ENCODE results near the gene WDR91. TPM values are rescaled to one million over a fixed set of nuclear protein-coding genes. Genes with fewer than 3 reads are reported as not detected.
"Not testable (repeated sequence)": the region's sequence is repeated elsewhere in the genome, so short reads cannot be mapped to it uniquely, and the experiment has no call there.

WDR91 gene
- total RNA-seq, 1 donor from 2014 or later = 5.4 TPM

DNA sequence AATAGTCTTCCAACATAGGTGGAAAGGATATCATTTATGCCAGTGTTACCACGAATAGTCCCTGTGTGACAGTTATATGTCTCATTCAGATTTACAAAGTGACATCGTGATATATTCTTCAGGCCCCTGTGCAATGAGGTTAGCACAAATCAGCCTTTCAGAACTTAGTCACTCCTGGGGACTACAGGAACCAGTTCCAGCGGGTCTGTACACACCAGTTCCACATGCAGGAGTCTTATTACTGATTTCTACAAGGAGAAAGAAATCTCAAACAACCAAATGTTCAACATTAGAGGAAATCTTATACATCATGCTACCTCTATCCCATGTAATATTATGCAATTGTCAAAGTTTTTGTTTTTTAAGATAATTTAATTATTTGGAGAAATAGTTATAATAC, 4.4 kb upstream of the WDR91 start:
- no peak overlapping the region for H3K4me2 ChIP-seq
- H3K79me2 ChIP-seq (ENCODE audit: low read depth) = no peaks in the 10 kb centered on the region
- H4K20me1 ChIP-seq (ENCODE audit: low read depth) = no peaks in the 10 kb centered on the region
- Mint-ChIP-seq H3K9me3 (peaks cover 3% of the 10 kb centered on the region), H3K27ac (no peak overlapping the region), H3K4me3 (no peak overlapping the region), H3K36me3 (no peaks in the 10 kb centered on the region), H3K27me3 (ENCODE audit: insufficient read depth, low read depth) (peaks cover 3% of the 10 kb centered on the region), H3K4me1 (no peaks in the 10 kb centered on the region)
- no peak overlapping the region for H3K27ac ChIP-seq
- TF ChIP-seq EZH2phosphoT487 (IDR thresholded peaks at IDR 0.05) (no peak), EZH2 (IDR thresholded peaks at IDR 0.05) (no peak)
- TF ChIP-seq, protein P1, sequence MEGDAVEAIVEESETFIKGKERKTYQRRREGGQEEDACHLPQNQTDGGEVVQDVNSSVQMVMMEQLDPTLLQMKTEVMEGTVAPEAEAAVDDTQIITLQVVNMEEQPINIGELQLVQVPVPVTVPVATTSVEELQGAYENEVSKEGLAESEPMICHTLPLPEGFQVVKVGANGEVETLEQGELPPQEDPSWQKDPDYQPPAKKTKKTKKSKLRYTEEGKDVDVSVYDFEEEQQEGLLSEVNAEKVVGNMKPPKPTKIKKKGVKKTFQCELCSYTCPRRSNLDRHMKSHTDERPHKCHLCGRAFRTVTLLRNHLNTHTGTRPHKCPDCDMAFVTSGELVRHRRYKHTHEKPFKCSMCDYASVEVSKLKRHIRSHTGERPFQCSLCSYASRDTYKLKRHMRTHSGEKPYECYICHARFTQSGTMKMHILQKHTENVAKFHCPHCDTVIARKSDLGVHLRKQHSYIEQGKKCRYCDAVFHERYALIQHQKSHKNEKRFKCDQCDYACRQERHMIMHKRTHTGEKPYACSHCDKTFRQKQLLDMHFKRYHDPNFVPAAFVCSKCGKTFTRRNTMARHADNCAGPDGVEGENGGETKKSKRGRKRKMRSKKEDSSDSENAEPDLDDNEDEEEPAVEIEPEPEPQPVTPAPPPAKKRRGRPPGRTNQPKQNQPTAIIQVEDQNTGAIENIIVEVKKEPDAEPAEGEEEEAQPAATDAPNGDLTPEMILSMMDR (IDR thresholded peaks at IDR 0.05) = no peak
- H3K9ac ChIP-seq = no peak overlapping the region
- H3K36me3 ChIP-seq = no peaks in the 10 kb centered on the region
- no peaks in the 10 kb centered on the region for H3F3A ChIP-seq (ENCODE audit: low read depth)
- no peak overlapping the region for H2AFZ ChIP-seq (replicated peaks)
- no peaks in the 10 kb centered on the region for H3K4me1 ChIP-seq
- H3K9me3 ChIP-seq (ENCODE audit: low read depth) = no peaks in the 10 kb centered on the region
- H3K4me3 ChIP-seq = no peak overlapping the region
- no peak for DNase-seq (ENCODE audit: low spot score)
- peaks cover 4% of the 10 kb centered on the region for H3K27me3 ChIP-seq

DNA sequence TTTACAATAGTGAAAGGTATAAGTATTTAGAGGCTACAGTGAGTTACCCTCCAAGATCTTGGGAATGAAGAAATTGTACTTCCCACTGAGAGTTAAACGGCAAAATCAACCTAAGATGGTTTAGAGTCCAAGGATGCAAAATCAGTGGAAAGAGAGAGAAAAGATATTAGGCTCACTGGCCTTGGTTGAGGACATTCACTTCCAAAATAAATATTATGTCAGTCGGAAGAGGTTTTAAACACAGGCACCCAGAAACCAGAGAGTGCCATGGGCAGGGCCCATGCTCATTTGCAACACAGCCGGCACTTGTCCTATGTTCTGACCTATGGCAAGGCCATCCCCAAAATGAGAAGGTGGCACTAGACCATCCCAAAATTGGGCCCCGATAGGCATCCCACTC, 3.9 kb upstream of the WDR91 start:
- H3K9me3 ChIP-seq (ENCODE audit: low read depth) = no peaks in the 10 kb centered on the region
- no peak overlapping the region for H2AFZ ChIP-seq (replicated peaks)
- no peaks in the 10 kb centered on the region for H3K4me1 ChIP-seq
- no peak for DNase-seq (ENCODE audit: low spot score)
- no peaks in the 10 kb centered on the region for H3K4me1 Mint-ChIP-seq
- H3K9ac ChIP-seq = no peak overlapping the region
- H3K4me3 Mint-ChIP-seq = no peak overlapping the region
- H3F3A ChIP-seq (ENCODE audit: low read depth) = no peaks in the 10 kb centered on the region
- H3K4me3 ChIP-seq = no peak overlapping the region
- no peak overlapping the region for H3K27ac Mint-ChIP-seq
- H3K27me3 ChIP-seq = peaks cover 9% of the 10 kb centered on the region
- H3K4me2 ChIP-seq = no peak overlapping the region
- H3K36me3 ChIP-seq = no peaks in the 10 kb centered on the region
- H3K79me2 ChIP-seq (ENCODE audit: low read depth) = no peaks in the 10 kb centered on the region
- H3K27ac ChIP-seq = no peak overlapping the region
- no peaks in the 10 kb centered on the region for H3K36me3 Mint-ChIP-seq
- H3K27me3 Mint-ChIP-seq (ENCODE audit: insufficient read depth, low read depth) = peaks cover under 1% of the 10 kb centered on the region
- H3K9me3 Mint-ChIP-seq = peaks cover 2% of the 10 kb centered on the region
- no peaks in the 10 kb centered on the region for H4K20me1 ChIP-seq (ENCODE audit: low read depth)
- TF ChIP-seq EZH2phosphoT487 (IDR thresholded peaks at IDR 0.05) = no peak
- no peak for TF ChIP-seq EZH2 (IDR thresholded peaks at IDR 0.05)
- TF ChIP-seq, protein P1 (IDR thresholded peaks at IDR 0.05) = no peak

DNA sequence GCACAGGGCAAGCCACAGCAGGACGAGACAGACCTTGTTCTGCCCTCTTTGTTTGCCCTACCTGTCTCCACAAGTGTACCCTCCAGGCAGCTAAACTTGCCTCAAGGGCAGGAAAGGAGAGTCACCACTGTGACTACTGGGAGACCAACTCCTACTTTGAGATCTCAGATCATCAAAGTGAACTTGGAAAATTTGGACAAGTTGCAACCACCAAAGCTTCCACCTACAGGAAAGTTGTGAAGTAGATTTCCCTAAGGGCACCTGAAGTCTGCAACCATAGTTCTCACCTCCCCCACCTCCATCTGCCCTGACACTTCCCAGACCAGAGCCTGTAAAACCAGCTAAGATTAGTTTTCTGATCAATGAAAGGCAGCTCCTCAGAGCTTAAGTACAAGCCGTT, 2.5 kb upstream of the WDR91 start:
- no peaks in the 10 kb centered on the region for H3K9me3 Mint-ChIP-seq
- no peaks in the 10 kb centered on the region for H3K36me3 Mint-ChIP-seq
- peaks cover under 1% of the 10 kb centered on the region for H3K4me1 Mint-ChIP-seq
- Histone ChIP-seq H3K4me2 (no peak overlapping the region), H3K27me3 (peaks cover 14% of the 10 kb centered on the region), H3F3A (ENCODE audit: low read depth) (no peaks in the 10 kb centered on the region), H3K27ac (no peak overlapping the region), H3K79me2 (ENCODE audit: low read depth) (no peaks in the 10 kb centered on the region), H3K4me1 (no peaks in the 10 kb centered on the region), H2AFZ (replicated peaks) (no peak overlapping the region), H3K36me3 (no peaks in the 10 kb centered on the region), H3K4me3 (no peak overlapping the region), H3K9me3 (ENCODE audit: low read depth) (no peaks in the 10 kb centered on the region), H4K20me1 (ENCODE audit: low read depth) (no peaks in the 10 kb centered on the region), H3K9ac (no peak overlapping the region)
- DNase-seq (ENCODE audit: low spot score) = no peak
- H3K27me3 Mint-ChIP-seq (ENCODE audit: insufficient read depth, low read depth) = peaks cover 4% of the 10 kb centered on the region
- H3K27ac Mint-ChIP-seq = no peak overlapping the region
- no peak overlapping the region for H3K4me3 Mint-ChIP-seq
- TF ChIP-seq EZH2 (IDR thresholded peaks at IDR 0.05) = no peak
- TF ChIP-seq EZH2phosphoT487 (IDR thresholded peaks at IDR 0.05) = no peak
- TF ChIP-seq, protein P1 (IDR thresholded peaks at IDR 0.05) = no peak

DNA sequence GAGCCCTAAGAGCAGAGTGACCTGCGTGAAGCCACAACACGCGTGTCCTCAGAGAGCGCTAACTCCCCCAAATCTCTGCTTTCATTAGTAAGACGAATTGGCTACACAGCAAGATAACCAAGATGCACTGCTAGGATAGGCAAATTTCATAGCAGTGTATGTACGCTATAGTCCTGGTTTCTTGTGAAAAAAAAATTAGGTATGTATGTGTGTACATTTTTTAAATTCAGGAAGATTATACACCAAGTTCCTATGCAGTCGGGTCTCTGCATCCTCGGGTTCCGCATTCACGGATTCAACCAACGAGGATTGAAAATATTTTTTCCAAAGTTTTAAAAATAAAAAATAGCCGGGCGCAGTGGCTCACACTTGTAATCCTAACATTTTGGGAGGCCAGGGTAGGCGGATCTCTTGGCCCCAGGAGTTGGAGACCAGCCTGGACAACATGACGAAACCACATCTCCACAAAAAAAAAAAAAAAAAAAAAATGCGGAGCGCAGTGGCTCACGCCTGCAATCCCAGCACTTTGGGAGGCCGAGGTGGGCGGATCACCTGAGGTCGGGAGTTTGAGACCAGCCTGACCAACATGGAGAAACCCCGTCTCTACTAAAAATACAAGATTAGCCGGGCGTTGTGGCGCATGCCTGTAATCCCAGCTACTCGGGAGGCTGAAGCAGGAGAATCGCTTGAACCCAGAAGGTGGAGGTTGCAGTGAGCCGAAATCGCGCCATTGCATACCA, 790 bp upstream of the WDR91 start:
- not testable (repeated sequence) for H3K36me3 ChIP-seq; H3F3A ChIP-seq (ENCODE audit: low read depth); H3K4me1 Mint-ChIP-seq; H3K9me3 ChIP-seq (ENCODE audit: low read depth); H3K27ac ChIP-seq; H3K27me3 Mint-ChIP-seq (ENCODE audit: insufficient read depth, low read depth); DNase-seq (ENCODE audit: low spot score); H4K20me1 ChIP-seq (ENCODE audit: low read depth); H3K36me3 Mint-ChIP-seq; H3K4me1 ChIP-seq; H3K9me3 Mint-ChIP-seq; H3K79me2 ChIP-seq (ENCODE audit: low read depth); H3K9ac ChIP-seq; H3K27ac Mint-ChIP-seq
- Histone ChIP-seq H3K4me3 (peak overlapping the region; percentile 84), H3K27me3 (peaks cover 14% of the 10 kb centered on the region), H3K4me2 (peak overlapping the region; percentile 67), H2AFZ (replicated peaks) (peak overlapping the region; percentile 52)
- H3K4me3 Mint-ChIP-seq = peak overlapping the region; percentile 96
